BE2C (cell line): ENCODE data around the gene SLC26A1.

Experiments used
- DNase-seq: peaks from one replicate; pipeline ENCODE4 v3.0.0-alpha.2; 2020
- H3K27me3 ChIP-seq: fragments of 250-450 bp; sonication (Bioruptor Pico); 2 replicates; pipeline ENCODE4 v1.5.1; 2020; ENCODE audit warnings: mild to moderate bottlenecking
- H3K36me3 ChIP-seq: fragments of 250-450 bp; sonication (Bioruptor Pico); 2 replicates; pipeline ENCODE4 v1.5.1; 2020; ENCODE audit warnings: mild to moderate bottlenecking
- H3K4me1 ChIP-seq: fragments of 250-450 bp; sonication (Bioruptor Pico); 2 replicates; pipeline ENCODE4 v1.5.1; 2020
- H3K4me3 ChIP-seq: 2 replicates; pipeline ENCODE4 v1.5.1; 2011; ENCODE audit warnings: low read depth, low read length
- H3K9me3 ChIP-seq: fragments of 250-450 bp; sonication (Bioruptor Pico); 2 replicates; pipeline ENCODE4 v1.5.1; 2020
- TF ChIP-seq, protein P1 (sequence below): IDR thresholded peaks from 2 replicates; pipeline ENCODE4 v1.5.1; 2012; ENCODE audit warnings: mild to moderate bottlenecking, low read depth, low read length

The SLC26A1 gene

DNA sequence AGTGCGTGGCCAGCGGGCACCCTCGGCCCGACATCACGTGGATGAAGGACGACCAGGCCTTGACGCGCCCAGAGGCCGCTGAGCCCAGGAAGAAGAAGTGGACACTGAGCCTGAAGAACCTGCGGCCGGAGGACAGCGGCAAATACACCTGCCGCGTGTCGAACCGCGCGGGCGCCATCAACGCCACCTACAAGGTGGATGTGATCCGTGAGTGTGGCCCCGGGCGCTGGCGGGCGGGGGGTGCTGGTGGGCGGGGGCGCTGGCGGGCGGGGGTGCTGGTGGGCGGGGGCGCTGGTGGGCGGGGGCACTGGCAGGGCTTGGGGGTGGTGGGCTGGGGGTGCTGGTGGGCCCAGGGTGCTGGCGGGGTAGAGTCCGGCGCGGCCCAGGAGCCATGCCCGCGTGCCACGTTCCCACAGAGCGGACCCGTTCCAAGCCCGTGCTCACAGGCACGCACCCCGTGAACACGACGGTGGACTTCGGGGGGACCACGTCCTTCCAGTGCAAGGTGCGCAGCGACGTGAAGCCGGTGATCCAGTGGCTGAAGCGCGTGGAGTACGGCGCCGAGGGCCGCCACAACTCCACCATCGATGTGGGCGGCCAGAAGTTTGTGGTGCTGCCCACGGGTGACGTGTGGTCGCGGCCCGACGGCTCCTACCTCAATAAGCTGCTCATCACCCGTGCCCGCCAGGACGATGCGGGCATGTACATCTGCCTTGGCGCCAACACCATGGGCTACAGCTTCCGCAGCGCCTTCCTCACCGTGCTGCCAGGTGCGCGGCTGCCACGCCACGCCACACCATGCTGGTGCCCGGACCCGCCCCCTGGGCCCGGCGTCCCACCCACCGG is 30.9 kb upstream of the SLC26A1 start:
- no peaks in the 10 kb centered on the region for H3K36me3 ChIP-seq
- TF ChIP-seq, protein P1, sequence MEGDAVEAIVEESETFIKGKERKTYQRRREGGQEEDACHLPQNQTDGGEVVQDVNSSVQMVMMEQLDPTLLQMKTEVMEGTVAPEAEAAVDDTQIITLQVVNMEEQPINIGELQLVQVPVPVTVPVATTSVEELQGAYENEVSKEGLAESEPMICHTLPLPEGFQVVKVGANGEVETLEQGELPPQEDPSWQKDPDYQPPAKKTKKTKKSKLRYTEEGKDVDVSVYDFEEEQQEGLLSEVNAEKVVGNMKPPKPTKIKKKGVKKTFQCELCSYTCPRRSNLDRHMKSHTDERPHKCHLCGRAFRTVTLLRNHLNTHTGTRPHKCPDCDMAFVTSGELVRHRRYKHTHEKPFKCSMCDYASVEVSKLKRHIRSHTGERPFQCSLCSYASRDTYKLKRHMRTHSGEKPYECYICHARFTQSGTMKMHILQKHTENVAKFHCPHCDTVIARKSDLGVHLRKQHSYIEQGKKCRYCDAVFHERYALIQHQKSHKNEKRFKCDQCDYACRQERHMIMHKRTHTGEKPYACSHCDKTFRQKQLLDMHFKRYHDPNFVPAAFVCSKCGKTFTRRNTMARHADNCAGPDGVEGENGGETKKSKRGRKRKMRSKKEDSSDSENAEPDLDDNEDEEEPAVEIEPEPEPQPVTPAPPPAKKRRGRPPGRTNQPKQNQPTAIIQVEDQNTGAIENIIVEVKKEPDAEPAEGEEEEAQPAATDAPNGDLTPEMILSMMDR, result no peak
- H3K9me3 ChIP-seq, result no peaks in the 10 kb centered on the region
- no peak overlapping the region for H3K4me3 ChIP-seq
- H3K27me3 ChIP-seq, result peaks cover 4% of the 10 kb centered on the region; the same call in 1 of the 2 replicates
- no peak for DNase-seq
- no peaks in the 10 kb centered on the region for H3K4me1 ChIP-seq

DNA sequence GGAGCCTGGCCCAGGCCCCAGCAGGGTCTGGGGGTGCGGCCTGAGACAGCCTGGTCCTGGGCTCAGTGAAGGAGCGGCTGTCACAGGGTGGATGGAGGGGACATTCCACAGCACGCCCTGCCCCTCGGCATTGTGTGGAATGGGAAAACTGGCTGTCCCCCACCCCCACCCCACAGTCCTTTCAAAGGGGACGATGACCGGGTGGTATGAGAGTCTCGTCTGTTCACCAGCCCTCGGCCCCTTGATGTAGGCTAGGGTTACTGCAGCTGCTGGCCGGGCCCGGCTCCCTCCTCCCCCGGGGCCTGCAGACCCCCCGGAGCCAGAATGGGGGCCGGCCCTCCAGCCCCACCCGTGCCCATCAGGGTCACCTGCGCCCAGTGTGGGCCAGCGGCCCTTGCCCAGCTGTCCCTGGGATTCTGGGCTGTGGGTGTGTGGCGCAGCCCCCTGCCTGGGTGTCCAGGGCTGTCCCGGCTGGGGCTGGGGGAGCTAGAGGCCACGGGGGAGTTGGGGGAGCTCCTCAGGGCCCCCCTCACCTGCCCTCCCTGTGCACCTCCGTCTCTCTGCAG is 30.0 kb upstream of the SLC26A1 start:
- Histone ChIP-seq H3K36me3 (no peaks in the 10 kb centered on the region), H3K27me3 (peaks cover 4% of the 10 kb centered on the region; the same call in 1 of the 2 replicates), H3K9me3 (no peaks in the 10 kb centered on the region), H3K4me1 (no peaks in the 10 kb centered on the region), H3K4me3 (no peak overlapping the region)
- no peak for DNase-seq
- TF ChIP-seq, protein P1, result no peak

DNA sequence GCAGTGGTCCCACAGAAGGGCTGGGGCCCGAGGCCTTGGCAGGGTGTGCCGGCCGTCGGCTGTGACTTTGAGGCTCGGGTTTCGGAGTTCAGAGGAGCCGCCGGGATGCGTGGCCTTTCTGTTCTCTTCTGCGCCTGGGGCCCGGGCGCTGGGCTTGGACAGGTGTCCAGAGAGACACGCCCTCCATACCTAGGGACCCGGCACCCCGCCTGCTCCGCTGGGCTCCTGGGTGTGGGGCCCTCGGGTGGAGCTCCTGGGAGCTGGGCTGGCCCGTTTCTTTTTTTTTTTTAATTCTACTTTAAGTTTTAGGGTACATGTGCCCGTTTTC is 29.5 kb upstream of the SLC26A1 start:
- Histone ChIP-seq H3K9me3 (no peaks in the 10 kb centered on the region), H3K36me3 (no peaks in the 10 kb centered on the region), H3K27me3 (peaks cover 4% of the 10 kb centered on the region; the same call in 1 of the 2 replicates), H3K4me1 (no peaks in the 10 kb centered on the region), H3K4me3 (no peak overlapping the region)
- no peak for DNase-seq
- TF ChIP-seq, protein P1, result no peak

DNA sequence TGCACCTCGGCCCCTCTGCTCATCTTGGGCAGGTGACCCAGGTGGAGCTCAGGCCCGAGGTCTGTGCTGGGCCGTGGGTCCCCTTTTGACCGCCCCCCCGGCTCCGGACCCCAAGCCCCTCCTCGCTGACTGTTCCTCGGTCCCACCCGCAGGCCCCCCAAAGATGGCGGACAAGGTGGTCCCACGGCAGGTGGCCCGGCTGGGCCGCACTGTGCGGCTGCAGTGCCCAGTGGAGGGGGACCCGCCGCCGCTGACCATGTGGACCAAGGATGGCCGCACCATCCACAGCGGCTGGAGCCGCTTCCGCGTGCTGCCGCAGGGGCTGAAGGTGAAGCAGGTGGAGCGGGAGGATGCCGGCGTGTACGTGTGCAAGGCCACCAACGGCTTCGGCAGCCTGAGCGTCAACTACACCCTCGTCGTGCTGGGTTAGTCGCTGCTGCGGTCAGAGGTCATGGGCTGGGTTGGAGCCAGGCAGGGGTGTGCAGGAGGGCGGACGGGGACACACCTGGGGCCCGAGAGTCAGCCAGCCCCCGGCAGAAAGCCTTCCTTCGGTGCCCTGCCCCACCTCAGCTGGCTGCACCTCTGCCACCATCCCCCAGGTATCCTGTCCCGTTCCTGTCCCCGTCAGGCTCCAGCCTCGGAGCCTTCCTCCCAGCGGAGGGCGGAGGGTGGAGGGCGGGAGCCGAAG is 29.0 kb upstream of the SLC26A1 start:
- no peaks in the 10 kb centered on the region for H3K4me1 ChIP-seq
- TF ChIP-seq, protein P1, result no peak
- no peaks in the 10 kb centered on the region for H3K36me3 ChIP-seq
- peaks cover 4% of the 10 kb centered on the region; the same call in 1 of the 2 replicates for H3K27me3 ChIP-seq
- DNase-seq, result no peak
- no peak overlapping the region for H3K4me3 ChIP-seq
- H3K9me3 ChIP-seq, result no peaks in the 10 kb centered on the region

DNA sequence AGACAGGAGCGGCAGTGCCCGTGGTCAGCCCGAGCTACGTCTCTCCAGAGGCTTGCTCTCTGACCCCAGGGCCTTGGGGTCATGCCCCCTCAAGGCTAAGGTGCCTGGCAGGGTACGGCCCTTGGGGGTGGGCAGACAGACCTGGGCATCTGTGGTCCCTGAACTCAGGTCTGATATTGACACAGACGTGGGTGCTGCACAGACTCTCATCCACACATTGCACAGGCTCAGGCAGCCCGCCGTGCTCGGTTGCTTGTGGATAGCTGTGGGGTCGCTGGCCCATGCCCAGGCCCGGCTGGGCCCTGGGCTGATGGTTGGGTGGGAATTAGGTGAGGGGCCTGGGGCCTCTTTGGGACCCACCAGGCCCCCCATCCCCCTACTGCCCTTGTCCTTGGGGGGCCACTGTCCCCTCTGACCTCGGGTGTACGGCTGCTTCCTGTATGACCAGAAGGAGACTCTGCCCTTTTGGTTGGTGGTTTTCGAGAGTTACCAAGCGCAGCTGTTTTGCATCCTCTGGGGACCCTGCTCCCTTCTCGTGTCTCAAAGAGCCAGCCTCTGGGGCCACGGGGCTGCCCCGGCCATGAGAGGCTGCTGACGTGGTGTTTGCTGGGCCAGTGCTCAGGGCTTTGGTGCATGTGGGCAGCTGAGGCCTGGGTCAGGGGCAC is 28.3 kb upstream of the SLC26A1 start:
- Histone ChIP-seq H3K4me1 (no peaks in the 10 kb centered on the region), H3K9me3 (no peaks in the 10 kb centered on the region), H3K27me3 (peaks cover 4% of the 10 kb centered on the region; the same call in 1 of the 2 replicates), H3K36me3 (no peaks in the 10 kb centered on the region), H3K4me3 (no peak overlapping the region)
- TF ChIP-seq, protein P1, result no peak
- no peak for DNase-seq
